Kidney (tissue), 14 donors: ENCODE results near the gene SLC7A5. TPM values are rescaled to one million over a fixed set of nuclear protein-coding genes. Genes with fewer than 3 reads are reported as not detected.
A peak's percentile ranks its signal among the peaks of the same experiment; 100 is the strongest.

Source experiments
- DNase-seq, 5 donors: peaks; one replicate each; pipeline ENCODE4 v3.0.0-alpha.2; 2013 to 2020
- FAIRE-seq: peaks from 2 replicates; lab custom pipeline; 2012; peaks lifted over from hg19 to GRCh38; lab: Jason Lieb, UNC
- H3K27ac ChIP-seq, 2 donors: one replicate each; pipeline ENCODE4 v1.7.0; 2013; ENCODE audit warnings: low read depth in 2 of 2, low read length in 2 of 2, inconsistent platforms in 1 of 2
- H3K27me3 ChIP-seq: one replicate; pipeline ENCODE4 v1.7.1; 2013; ENCODE audit warnings: low read length, inconsistent platforms; ENCODE audit not compliant: control insufficient read depth, insufficient read depth
- H3K36me3 ChIP-seq, 3 donors: one replicate each; pipeline versions ENCODE4 v1.7.0 to v1.7.1; 2013; ENCODE audit warnings: low read length in 3 of 3, control low read depth in 1 of 3, inconsistent platforms in 1 of 3; ENCODE audit not compliant: insufficient read depth in 3 of 3, control insufficient read depth in 2 of 3
- H3K4me1 ChIP-seq, 3 donors: one replicate each; pipeline versions ENCODE4 v1.7.0 to v1.7.1; 2013; ENCODE audit warnings: low read length in 3 of 3, inconsistent platforms in 1 of 3, low read depth in 1 of 3; ENCODE audit not compliant: control insufficient read depth in 2 of 3, insufficient read depth in 2 of 3
- H3K4me3 ChIP-seq, 3 donors: one replicate each; pipeline versions ENCODE4 v1.7.0 to v1.8.1; 2013; ENCODE audit warnings: low read length in 3 of 3, control low read depth in 1 of 3, inconsistent platforms in 1 of 3
- H3K9ac ChIP-seq, 3 donors: one replicate each; pipeline versions ENCODE4 v1.7.0 to v1.7.1; 2013; ENCODE audit warnings: low read length in 3 of 3, control low read depth in 1 of 3, inconsistent platforms in 1 of 3
- H3K9me3 ChIP-seq, 3 donors: one replicate each; pipeline versions ENCODE4 v1.7.0 to v1.7.1; 2013; ENCODE audit warnings: low read length in 3 of 3, control low read depth in 1 of 3, inconsistent platforms in 1 of 3; ENCODE audit not compliant: control insufficient read depth in 2 of 3, insufficient read depth in 1 of 3
- intact Hi-C: fragments of 100-400 bp; cut with DNase I; formaldehyde crosslinking; loops from one replicate; pipeline ENCODE4 v1.11.1; 2022
- polyA plus RNA-seq: library from polyadenylated mRNA; stranded (reverse); fragments of 350-450 nt; fragmentation: Illumina TruSeq; extraction: RNeasy Lipid Tissue Mini Kit (QIAGEN cat#74804); gene quantifications from one replicate; pipeline ENCODE4 v1.2.3, GENCODE V29; 2014; ENCODE audit warnings: low read depth, low replicate concordance; ENCODE audit not compliant: insufficient read depth
- total RNA-seq: library from RNA; stranded (reverse); fragmentation: NEBNext Ultra II Directional; extraction: Animal tissue kit (Norgen Biotek cat#: 25700); gene quantifications from one replicate; pipeline ENCODE4 v1.2.1, GENCODE V29; 2021
- TF ChIP-seq, protein P1 (sequence below): IDR thresholded peaks from 3 replicates; pipeline ENCODE4 v1.5.1; 2012; ENCODE audit warnings: mild to moderate bottlenecking, moderate library complexity, borderline replicate concordance; ENCODE audit not compliant: insufficient read depth; ENCODE audit errors: extremely low read depth
- donor health status: control.
- donor health status: control.
- donor health status: control.
- donor health status: control.
- donor health status: control.
- donor health status: DM: yes; HTN: yes; CAD: no.
- donor health status: Normal renal cell carcinoma (clear cell type).

The SLC7A5 gene
- total and polyA plus RNA-seq, 2 donors from 2014 or later: 17.0 to 18.7 TPM

DNA sequence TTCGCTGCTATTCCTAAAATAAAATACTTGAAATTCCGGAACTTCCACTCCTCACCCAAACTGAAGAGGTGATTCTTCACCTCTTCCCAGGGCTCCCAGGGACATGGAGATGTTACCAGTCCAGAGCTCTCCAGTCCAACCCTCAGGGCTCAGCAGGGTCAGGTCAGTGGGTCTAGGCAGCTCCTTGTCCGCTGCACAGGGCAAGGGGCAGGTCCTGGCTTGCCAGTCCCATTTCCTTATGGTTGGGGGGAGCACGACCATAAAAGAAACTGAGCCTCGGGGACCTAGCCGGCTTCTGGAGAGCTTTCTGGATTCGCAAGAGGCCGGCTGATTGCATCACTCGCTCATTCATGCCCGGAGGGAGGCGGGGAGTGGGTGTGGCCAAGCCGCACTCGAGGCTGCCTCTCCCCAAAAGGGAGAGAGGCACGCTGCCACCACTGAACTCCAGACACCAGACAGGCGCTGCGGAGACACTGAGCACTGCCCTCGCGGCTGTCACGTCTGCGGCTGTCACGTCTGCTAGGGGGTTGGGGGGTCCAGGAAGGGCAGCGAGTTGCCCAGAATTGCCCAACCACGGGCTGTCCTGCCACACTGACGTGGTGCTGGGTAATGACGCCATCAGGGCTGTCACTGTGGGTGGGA, 15.8 kb downstream of the SLC7A5 start:
- H3K27ac ChIP-seq: no peak overlapping the region
- no peaks in the 10 kb centered on the region for H3K27me3 ChIP-seq
- intact Hi-C loops: no loop called here
- TF ChIP-seq, protein P1, sequence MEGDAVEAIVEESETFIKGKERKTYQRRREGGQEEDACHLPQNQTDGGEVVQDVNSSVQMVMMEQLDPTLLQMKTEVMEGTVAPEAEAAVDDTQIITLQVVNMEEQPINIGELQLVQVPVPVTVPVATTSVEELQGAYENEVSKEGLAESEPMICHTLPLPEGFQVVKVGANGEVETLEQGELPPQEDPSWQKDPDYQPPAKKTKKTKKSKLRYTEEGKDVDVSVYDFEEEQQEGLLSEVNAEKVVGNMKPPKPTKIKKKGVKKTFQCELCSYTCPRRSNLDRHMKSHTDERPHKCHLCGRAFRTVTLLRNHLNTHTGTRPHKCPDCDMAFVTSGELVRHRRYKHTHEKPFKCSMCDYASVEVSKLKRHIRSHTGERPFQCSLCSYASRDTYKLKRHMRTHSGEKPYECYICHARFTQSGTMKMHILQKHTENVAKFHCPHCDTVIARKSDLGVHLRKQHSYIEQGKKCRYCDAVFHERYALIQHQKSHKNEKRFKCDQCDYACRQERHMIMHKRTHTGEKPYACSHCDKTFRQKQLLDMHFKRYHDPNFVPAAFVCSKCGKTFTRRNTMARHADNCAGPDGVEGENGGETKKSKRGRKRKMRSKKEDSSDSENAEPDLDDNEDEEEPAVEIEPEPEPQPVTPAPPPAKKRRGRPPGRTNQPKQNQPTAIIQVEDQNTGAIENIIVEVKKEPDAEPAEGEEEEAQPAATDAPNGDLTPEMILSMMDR: no peak
- DNase-seq: peak; percentile 87 to 96 (median 90)
- H3K36me3 ChIP-seq: no peaks in the 10 kb centered on the region
- peak overlapping the region in 1 of 3 donors; percentile 26 for H3K9ac ChIP-seq
- H3K4me1 ChIP-seq: peaks cover 0 to 5% (median 5%) of the 10 kb centered on the region in 3 donors
- H3K4me3 ChIP-seq: no peak overlapping the region
- no peaks in the 10 kb centered on the region for H3K9me3 ChIP-seq
- no peak for FAIRE-seq

DNA sequence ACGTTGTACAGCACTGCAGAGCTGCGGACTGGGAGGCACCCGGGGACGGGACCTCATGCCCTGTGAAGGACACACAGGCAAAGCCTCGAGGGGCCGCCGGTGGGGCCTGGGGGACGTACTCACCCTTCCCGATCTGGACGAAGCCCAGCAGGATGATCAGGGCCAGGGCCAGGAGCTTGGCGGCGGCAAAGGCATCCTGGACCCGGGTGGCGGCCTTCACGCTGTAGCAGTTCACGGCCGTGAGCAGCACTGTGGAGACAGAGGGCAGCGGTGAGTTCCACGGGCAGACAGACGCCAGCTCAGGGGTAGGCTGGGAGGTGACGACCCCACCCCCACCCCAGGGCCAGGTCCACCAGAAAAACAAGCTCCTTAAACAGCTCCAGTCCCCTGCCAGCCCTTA, 17.7 kb downstream of the SLC7A5 start:
- intact Hi-C loops: no loop called here
- H3K27ac ChIP-seq: no peak overlapping the region
- FAIRE-seq: no peak
- peaks cover 0 to 5% (median 5%) of the 10 kb centered on the region in 3 donors for H3K4me1 ChIP-seq
- no peak overlapping the region for H3K9ac ChIP-seq
- no peaks in the 10 kb centered on the region for H3K9me3 ChIP-seq
- TF ChIP-seq, protein P1: no peak
- no peaks in the 10 kb centered on the region for H3K36me3 ChIP-seq
- H3K27me3 ChIP-seq: no peaks in the 10 kb centered on the region
- DNase-seq: no peak
- H3K4me3 ChIP-seq: no peak overlapping the region

DNA sequence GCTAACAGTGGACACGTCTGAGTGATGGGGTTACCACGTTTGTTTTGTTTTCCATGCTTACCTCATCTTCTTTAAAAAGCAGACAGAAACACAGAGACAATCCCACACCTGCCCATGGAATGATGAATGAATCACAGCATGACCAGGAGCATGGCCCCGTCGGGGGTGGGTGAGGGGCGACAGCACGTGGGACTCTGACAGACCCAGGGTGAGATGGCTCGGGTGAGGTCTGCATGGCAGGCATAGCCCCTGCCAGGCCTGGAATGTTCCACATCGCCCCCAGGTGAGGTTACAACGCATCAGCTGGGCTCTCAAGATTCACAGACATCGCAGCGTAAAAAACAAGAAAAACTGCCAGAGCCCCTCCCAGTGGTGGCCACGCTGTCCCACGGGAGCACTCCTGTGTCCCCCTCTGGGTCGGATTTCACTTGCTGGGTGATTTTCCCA, 18.1 kb downstream of the SLC7A5 start:
- no peak overlapping the region for H3K4me3 ChIP-seq
- intact Hi-C loops: no loop called here
- H3K36me3 ChIP-seq: no peaks in the 10 kb centered on the region
- peaks cover 0 to 5% (median 5%) of the 10 kb centered on the region in 3 donors for H3K4me1 ChIP-seq
- TF ChIP-seq, protein P1: no peak
- no peaks in the 10 kb centered on the region for H3K9me3 ChIP-seq
- FAIRE-seq: no peak
- no peak overlapping the region for H3K9ac ChIP-seq
- no peaks in the 10 kb centered on the region for H3K27me3 ChIP-seq
- H3K27ac ChIP-seq: no peak overlapping the region
- no peak for DNase-seq
